Measurements from ENCODE around the gene ERGIC1.

DNA sequence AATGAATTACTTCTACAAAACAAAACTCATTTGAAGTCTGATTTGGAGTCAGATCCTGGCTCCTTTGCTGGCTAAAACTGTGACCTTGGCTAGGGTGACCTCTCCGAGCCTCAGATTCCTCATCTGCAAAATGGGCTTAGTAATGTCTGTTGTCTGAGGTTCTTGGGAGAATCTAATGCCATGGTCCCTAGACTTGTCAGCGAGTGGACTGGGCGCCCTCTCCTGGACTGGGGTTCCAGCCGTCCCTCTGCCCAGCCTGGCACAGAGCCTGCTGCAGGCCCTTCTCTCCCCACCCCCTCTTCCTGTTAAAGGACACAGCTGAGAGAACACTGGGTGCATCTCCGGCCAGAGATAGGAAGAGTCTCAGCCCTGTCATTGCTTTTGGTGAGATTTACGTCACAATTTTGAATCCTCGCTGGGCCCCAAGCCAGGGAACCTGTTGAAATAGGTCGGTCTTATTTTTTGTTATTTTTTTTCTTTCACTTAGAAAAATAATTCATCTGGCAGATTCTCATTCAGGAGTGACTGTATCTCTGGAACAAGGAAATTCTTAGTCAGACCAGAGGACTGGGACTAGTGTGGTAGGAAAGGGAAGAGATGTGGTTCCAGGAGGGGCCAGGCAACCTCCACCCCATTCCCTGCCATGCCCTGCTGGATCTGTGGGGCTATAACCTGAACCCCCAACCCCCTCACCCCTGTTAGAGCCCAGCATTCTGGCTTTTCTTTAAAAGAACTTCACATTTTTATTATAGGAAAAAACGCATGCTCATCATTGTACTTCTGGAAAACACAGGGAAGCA is 77.0 kb downstream of the ERGIC1 start:
- TF ChIP-seq, protein P1, sequence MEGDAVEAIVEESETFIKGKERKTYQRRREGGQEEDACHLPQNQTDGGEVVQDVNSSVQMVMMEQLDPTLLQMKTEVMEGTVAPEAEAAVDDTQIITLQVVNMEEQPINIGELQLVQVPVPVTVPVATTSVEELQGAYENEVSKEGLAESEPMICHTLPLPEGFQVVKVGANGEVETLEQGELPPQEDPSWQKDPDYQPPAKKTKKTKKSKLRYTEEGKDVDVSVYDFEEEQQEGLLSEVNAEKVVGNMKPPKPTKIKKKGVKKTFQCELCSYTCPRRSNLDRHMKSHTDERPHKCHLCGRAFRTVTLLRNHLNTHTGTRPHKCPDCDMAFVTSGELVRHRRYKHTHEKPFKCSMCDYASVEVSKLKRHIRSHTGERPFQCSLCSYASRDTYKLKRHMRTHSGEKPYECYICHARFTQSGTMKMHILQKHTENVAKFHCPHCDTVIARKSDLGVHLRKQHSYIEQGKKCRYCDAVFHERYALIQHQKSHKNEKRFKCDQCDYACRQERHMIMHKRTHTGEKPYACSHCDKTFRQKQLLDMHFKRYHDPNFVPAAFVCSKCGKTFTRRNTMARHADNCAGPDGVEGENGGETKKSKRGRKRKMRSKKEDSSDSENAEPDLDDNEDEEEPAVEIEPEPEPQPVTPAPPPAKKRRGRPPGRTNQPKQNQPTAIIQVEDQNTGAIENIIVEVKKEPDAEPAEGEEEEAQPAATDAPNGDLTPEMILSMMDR (IDR thresholded peaks at IDR 0.05): peak in 2 of 7 experiments; percentile 14 to 31
- no peak for TF ChIP-seq POLR2A (IDR thresholded peaks at IDR 0.05)

Data from body of pancreas (tissue), 4 donors.